ENCODE results near the gene UBL5.

GRCh38 chr19:9806803-9807202, 20.9 kb upstream of the UBL5 start:
- TF ChIP-seq FOXM1 (IDR thresholded peaks at IDR 0.05; ENCODE audit: borderline replicate concordance) (no peak), SP1 (IDR thresholded peaks at IDR 0.05) (no peak), PKNOX1 (IDR thresholded peaks at IDR 0.05) (no peak), TARDBP (IDR thresholded peaks at IDR 0.05) (no peak)

All from HEK293T (cell line).